ENCODE results near the gene PTPRH. TPM values are rescaled to one million over a fixed set of nuclear protein-coding genes. Genes with fewer than 3 reads are reported as not detected.

Gene PTPRH
- total RNA-seq, 4 donors from 2014 or later = 26.4 to 261 (median 246) TPM

DNA sequence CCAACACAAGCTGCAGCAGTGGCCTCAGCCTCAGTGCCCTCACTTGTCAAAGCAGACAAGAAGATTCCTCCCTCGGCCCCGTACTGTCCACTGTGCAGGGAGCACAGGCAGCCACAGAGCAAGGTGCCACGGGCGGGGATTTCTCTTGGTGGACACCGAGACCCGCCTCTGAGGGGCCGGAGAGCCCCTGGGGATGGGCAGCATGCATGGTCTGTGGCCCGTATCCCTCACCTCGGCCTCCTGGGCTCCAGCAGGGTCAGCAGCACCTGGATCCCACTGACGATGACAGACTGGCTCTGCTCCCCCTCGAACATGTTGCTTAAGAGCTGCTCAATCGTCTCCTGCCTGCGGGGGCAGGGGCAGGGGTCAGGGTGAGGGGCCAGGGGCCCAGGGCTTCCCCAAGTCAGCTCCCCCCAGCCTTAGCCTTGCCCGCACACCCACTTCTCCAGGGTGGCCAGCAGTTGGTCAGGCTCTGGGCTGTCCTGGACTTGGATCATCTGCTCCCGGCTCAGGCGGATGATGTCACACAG lies 32.7 kb upstream of the PTPRH start:
- peak in 1 of 3 donors; percentile 16 for DNase-seq
- H3K9me3 ChIP-seq = no peaks in the 10 kb centered on the region
- H3K4me3 ChIP-seq = no peak overlapping the region
- peaks cover 0 to 98% (median 0%) of the 10 kb centered on the region in 3 donors for H3K36me3 ChIP-seq
- H3K27me3 ChIP-seq = no peaks in the 10 kb centered on the region
- H3K27ac ChIP-seq = no peak overlapping the region
- TF ChIP-seq, protein P1, sequence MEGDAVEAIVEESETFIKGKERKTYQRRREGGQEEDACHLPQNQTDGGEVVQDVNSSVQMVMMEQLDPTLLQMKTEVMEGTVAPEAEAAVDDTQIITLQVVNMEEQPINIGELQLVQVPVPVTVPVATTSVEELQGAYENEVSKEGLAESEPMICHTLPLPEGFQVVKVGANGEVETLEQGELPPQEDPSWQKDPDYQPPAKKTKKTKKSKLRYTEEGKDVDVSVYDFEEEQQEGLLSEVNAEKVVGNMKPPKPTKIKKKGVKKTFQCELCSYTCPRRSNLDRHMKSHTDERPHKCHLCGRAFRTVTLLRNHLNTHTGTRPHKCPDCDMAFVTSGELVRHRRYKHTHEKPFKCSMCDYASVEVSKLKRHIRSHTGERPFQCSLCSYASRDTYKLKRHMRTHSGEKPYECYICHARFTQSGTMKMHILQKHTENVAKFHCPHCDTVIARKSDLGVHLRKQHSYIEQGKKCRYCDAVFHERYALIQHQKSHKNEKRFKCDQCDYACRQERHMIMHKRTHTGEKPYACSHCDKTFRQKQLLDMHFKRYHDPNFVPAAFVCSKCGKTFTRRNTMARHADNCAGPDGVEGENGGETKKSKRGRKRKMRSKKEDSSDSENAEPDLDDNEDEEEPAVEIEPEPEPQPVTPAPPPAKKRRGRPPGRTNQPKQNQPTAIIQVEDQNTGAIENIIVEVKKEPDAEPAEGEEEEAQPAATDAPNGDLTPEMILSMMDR (IDR thresholded peaks at IDR 0.05) = no peak
- TF ChIP-seq POLR2A (IDR thresholded peaks at IDR 0.05) = no peak
- peaks cover 0 to 1% (median 0%) of the 10 kb centered on the region in 4 donors for H3K4me1 ChIP-seq

DNA sequence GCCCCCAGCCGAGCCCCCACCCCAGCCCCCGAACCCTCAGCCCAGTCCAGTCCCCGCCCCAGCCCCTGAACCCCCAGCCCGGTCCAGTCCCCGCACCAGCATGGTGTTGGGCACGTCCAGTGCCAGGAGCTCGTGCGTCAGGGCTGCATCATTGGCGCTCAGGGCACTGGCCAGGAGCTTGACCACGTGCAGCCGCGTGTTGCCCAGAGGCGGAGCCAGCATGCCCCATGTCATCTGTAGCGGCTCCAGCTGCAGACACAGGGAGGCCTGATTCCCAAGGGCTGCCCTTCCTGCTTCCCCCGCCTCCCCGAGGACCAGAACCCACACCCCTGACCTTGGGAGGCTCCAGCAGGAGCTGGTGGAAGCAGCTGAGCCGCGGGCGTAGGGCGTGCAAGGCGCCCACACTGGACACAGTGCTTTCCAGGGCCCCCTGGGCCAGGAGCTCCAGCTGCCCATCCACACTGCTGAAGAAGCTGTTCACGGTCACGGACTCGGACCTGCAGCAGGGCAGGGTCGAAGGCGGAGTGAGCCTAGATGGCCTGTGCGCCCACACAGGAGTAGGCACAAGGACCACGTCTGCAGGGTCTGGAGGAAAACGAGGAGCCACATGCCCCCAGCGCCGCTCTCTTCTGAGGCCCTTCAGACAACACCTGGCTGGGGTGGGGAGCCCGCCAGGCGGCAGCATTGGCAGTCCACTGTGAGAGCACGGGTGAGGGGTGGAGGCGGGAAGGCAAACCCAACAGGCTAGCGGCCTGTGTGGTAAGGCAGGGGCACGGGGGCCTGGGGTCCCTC lies 32.0 kb upstream of the PTPRH start:
- DNase-seq = no peak
- Histone ChIP-seq H3K36me3 (peaks cover 0 to 98% (median 0%) of the 10 kb centered on the region in 3 donors), H3K4me3 (no peak overlapping the region), H3K9me3 (no peaks in the 10 kb centered on the region), H3K27me3 (no peaks in the 10 kb centered on the region), H3K27ac (no peak overlapping the region), H3K4me1 (no peaks in the 10 kb centered on the region)
- no peak for TF ChIP-seq POLR2A (IDR thresholded peaks at IDR 0.05)
- TF ChIP-seq, protein P1 (IDR thresholded peaks at IDR 0.05) = no peak

DNA sequence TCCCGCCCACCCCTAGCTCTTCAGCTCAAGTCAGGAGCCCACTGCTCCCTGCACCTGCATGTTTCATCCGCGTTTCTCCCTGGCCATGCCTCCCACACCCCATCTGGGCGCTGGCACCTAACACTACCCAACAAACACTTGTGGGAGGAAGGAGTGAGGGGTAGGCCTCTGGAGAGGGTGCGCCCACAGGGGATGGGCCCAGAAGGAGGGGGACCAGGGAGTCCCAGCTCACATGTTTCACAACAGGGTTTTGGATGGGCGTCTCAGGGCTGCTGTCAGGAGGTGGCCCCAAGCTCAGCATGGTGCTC lies 31.4 kb upstream of the PTPRH start:
- no peak for DNase-seq
- no peak overlapping the region for H3K4me3 ChIP-seq
- TF ChIP-seq, protein P1 (IDR thresholded peaks at IDR 0.05) = no peak
- H3K27ac ChIP-seq = no peak overlapping the region
- H3K9me3 ChIP-seq = no peaks in the 10 kb centered on the region
- no peaks in the 10 kb centered on the region for H3K4me1 ChIP-seq
- peaks cover 0 to 98% (median 0%) of the 10 kb centered on the region in 3 donors for H3K36me3 ChIP-seq
- H3K27me3 ChIP-seq = no peaks in the 10 kb centered on the region

DNA sequence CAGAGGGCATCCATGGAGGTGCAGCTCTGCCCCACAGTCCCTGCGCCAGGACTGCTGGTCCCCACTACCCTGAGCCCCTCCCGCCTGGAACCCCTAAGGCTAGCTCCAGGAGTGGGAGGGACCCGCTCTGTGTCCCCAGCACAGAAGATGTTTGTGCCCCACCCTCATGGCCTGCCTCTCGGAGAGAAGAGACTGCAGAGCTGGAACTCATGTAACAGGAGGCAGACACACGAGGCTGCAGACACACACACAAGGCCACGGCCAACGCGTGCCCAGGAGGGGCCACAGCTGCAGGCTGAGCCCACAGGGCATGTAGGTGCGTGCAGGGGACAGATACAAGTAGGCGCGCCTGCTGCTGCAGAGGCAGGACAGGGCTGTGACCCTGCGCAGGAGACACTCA lies 29.7 kb upstream of the PTPRH start:
- Histone ChIP-seq H3K9me3 (no peaks in the 10 kb centered on the region), H3K4me3 (no peak overlapping the region), H3K27ac (no peak overlapping the region), H3K27me3 (no peaks in the 10 kb centered on the region), H3K4me1 (no peaks in the 10 kb centered on the region), H3K36me3 (peaks cover 0 to 94% (median 0%) of the 10 kb centered on the region in 3 donors)
- no peak for TF ChIP-seq POLR2A (IDR thresholded peaks at IDR 0.05)
- TF ChIP-seq, protein P1 (IDR thresholded peaks at IDR 0.05) = no peak
- no peak for DNase-seq

DNA sequence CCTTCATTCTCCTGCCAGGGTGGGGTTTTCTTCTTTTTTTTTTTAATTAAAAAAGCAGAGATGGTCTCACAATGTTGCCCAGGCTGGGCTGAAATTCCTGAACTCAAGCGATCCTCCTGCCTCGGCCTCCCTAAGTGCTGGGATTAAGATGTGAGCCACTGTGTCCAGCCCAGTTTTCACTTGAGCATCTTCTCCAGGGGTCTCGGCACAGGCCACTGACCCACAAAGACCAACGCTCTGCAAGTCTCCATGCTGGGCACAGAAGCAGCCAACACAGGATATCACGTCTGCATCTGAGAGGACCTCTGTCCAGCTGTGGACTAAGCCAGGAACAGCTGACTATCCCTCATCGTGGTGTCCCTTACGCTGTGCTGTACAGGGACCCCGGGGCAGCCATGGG lies 28.7 kb upstream of the PTPRH start:
- Histone ChIP-seq H3K4me3 (no peak overlapping the region), H3K9me3 (no peaks in the 10 kb centered on the region), H3K36me3 (peaks cover 0 to 91% (median 0%) of the 10 kb centered on the region in 3 donors), H3K27me3 (no peaks in the 10 kb centered on the region), H3K4me1 (no peaks in the 10 kb centered on the region), H3K27ac (no peak overlapping the region)
- no peak for DNase-seq
- TF ChIP-seq POLR2A (IDR thresholded peaks at IDR 0.05) = no peak
- TF ChIP-seq, protein P1 (IDR thresholded peaks at IDR 0.05) = no peak
